ENCODE data around the gene SLC25A41. TPM values are rescaled to one million over a fixed set of nuclear protein-coding genes. Genes with fewer than 3 reads are reported as not detected.

Gene SLC25A41
- polyA plus RNA-seq, 3 donors, result not detected

DNA sequence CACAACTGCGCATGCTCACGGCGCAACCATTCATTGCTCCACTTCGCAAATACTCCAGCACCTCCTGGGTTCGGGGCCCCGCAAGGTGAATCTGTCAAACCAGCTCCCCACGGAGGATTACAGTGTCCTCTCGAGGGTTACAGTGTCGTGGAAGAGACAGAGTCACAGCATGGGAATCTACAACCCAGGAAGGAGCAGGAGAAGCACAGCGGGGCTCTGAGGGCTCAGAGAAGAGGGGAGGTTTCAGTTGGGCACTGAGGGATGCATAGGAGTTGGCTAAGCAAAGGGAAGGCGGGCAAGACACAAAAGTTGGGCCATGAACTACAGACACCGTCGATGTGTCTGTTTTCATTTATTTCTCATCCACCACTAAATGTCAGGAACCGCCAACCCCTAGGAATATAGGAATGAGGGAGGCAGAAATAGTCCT is 39.6 kb downstream of the SLC25A41 start:
- H3K27ac Mint-ChIP-seq, result peak overlapping the region; percentile 96 to 99 (median 97)
- peaks cover 1 to 6% (median 6%) of the 10 kb centered on the region in 3 donors for H3K27me3 Mint-ChIP-seq (ENCODE audit: low read depth in 3 of 3)
- peaks cover 19% of the 10 kb centered on the region for H3K4me1 Mint-ChIP-seq
- Histone ChIP-seq H3K9ac (ENCODE audit: insufficient read depth, low read length, poor library complexity, severe bottlenecking) (peak overlapping the region; percentile 93), H3K79me2 (ENCODE audit: insufficient read depth, low read length) (peaks cover 22% of the 10 kb centered on the region), H3K27me3 (ENCODE audit: control insufficient read depth in 2 of 2, insufficient read depth in 2 of 2, low read length in 2 of 2) (no peaks in the 10 kb centered on the region), H3K36me3 (replicated peaks in 1 of 2; ENCODE audit: control insufficient read depth in 1 of 2, insufficient read depth in 2 of 2, low read length in 2 of 2) (peaks cover 11 to 23% of the 10 kb centered on the region in 2 donors), H3K4me1 (ENCODE audit: control insufficient read depth in 1 of 2, insufficient read depth in 2 of 2, low read length in 2 of 2) (peaks cover 14 to 22% of the 10 kb centered on the region in 2 donors), H2AFZ (ENCODE audit: insufficient read depth, low read depth, low read length, poor library complexity, severe bottlenecking) (peak overlapping the region; percentile 98), H4K20me1 (ENCODE audit: insufficient read depth, low read length) (no peaks in the 10 kb centered on the region), H3K4me3 (replicated peaks in 1 of 3; ENCODE audit: low read depth in 2 of 3, low read length in 3 of 3) (peak overlapping the region; percentile 48 to 86 (median 62)), H3K9me3 (replicated peaks in 1 of 2; ENCODE audit: control insufficient read depth in 1 of 2, insufficient read depth in 1 of 2, low read length in 2 of 2) (no peaks in the 10 kb centered on the region), H3K4me2 (replicated peaks; ENCODE audit: extremely low read depth, low read length, poor library complexity, severe bottlenecking) (peak overlapping the region; percentile 90), H3K27ac (ENCODE audit: low read depth in 1 of 2, low read length in 2 of 2) (peak overlapping the region; percentile 91 to 92)
- DNase-seq, result peak in 2 of 3 donors; percentile 40 to 67
- intact Hi-C loops (cut with micrococcal nuclease), result loop anchor here in 1 of 2 donors (2.0 kb wide), 1 partner anchor 21 kb away; the partner anchor contains the start of gene ALKBH7
- TF ChIP-seq, protein P1, sequence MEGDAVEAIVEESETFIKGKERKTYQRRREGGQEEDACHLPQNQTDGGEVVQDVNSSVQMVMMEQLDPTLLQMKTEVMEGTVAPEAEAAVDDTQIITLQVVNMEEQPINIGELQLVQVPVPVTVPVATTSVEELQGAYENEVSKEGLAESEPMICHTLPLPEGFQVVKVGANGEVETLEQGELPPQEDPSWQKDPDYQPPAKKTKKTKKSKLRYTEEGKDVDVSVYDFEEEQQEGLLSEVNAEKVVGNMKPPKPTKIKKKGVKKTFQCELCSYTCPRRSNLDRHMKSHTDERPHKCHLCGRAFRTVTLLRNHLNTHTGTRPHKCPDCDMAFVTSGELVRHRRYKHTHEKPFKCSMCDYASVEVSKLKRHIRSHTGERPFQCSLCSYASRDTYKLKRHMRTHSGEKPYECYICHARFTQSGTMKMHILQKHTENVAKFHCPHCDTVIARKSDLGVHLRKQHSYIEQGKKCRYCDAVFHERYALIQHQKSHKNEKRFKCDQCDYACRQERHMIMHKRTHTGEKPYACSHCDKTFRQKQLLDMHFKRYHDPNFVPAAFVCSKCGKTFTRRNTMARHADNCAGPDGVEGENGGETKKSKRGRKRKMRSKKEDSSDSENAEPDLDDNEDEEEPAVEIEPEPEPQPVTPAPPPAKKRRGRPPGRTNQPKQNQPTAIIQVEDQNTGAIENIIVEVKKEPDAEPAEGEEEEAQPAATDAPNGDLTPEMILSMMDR (IDR thresholded peaks at IDR 0.05), result no peak
- peak overlapping the region; percentile 89 to 94 for H3K4me3 Mint-ChIP-seq
- H3K9me3 Mint-ChIP-seq, result no peaks in the 10 kb centered on the region
- peaks cover 13 to 28% of the 10 kb centered on the region in 2 donors for H3K36me3 Mint-ChIP-seq
- 0% methylated on average over 9 of the region's 14 CpGs for WGBS (ENCODE audit: insufficient coverage)

DNA sequence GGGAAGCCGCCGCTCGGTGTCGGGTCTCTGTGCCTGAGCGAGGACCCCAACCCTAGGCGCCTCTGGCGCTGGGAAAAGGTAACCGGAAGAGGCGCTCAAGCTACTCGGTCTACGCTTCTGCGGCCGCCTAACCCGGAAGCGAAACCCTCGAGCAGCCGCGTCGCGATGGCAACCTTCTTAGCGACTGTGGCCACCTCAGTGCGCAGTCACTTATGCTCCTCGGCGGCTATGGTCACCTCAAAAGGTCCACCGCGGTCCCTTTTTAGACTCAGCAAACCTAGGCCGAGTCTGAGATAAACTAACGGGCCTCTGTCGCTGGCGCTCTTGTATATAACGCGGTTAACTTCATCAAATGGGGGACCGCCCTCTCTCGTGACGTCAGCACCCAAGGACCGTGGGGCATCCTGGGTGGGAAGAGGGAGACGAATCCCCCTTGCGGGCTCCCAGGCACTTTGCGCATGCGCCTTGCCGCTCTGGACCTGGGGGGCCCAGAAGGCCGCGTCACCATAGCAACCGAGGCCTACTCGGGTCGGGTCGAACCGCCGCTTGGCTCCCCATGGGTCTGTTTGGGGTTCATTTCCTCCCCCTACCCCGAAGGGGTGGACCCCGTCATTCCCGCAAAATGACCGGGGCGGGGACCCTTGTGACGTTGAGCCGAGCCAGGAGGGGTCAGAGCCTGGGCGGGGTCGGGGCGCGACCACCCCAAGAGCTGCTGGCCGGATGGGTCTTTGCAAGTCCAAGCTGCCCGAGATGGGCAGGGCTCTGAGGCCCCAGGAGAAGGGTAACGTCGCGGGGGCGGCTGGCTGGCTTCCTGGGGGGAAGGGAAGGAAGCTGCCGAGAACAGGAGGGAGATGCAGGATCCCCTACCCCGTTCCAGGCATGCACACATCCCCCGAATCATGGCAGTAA is 40.2 kb downstream of the SLC25A41 start, which contains the start of gene GTF2F1:
Gene GTF2F1, minus strand, starts transcription at position 91 of the 909 bp plus-strand sequence. CDS start 169 bp downstream, outside the sequence.
- H3K27me3 ChIP-seq (ENCODE audit: control insufficient read depth in 2 of 2, insufficient read depth in 2 of 2, low read length in 2 of 2), result no peaks in the 10 kb centered on the region
- H3K4me3 ChIP-seq (replicated peaks in 1 of 3; ENCODE audit: low read depth in 2 of 3, low read length in 3 of 3), result peak within 1 kb of the TSS; percentile 48 to 86 (median 62)
- Mint-ChIP-seq H3K9me3 (no peaks in the 10 kb centered on the region), H3K36me3 (peaks cover 19 to 35% of the 10 kb centered on the region in 2 donors), H3K4me1 (peaks cover 19% of the 10 kb centered on the region), H3K27ac (peak within 1 kb of the TSS; percentile 96 to 99 (median 97)), H3K27me3 (ENCODE audit: low read depth in 3 of 3) (peaks cover 0 to 6% (median 4%) of the 10 kb centered on the region in 3 donors), H3K4me3 (peak within 1 kb of the TSS; percentile 89 to 94)
- intact Hi-C loops (cut with micrococcal nuclease), result loop anchor here in 1 of 2 donors (2.0 kb wide), 1 partner anchor 21 kb away; the partner anchor contains the start of gene ALKBH7
- H3K9ac ChIP-seq (ENCODE audit: insufficient read depth, low read length, poor library complexity, severe bottlenecking), result peak within 1 kb of the TSS; percentile 93
- no peaks in the 10 kb centered on the region for H4K20me1 ChIP-seq (ENCODE audit: insufficient read depth, low read length)
- H3K79me2 ChIP-seq (ENCODE audit: insufficient read depth, low read length), result peaks cover 26% of the 10 kb centered on the region
- TF ChIP-seq, protein P1 (IDR thresholded peaks at IDR 0.05), result no peak
- H3K36me3 ChIP-seq (replicated peaks in 1 of 2; ENCODE audit: control insufficient read depth in 1 of 2, insufficient read depth in 2 of 2, low read length in 2 of 2), result peaks cover 18 to 30% of the 10 kb centered on the region in 2 donors
- peak within 1 kb of the TSS; percentile 98 for H2AFZ ChIP-seq (ENCODE audit: insufficient read depth, low read depth, low read length, poor library complexity, severe bottlenecking)
- WGBS (ENCODE audit: insufficient coverage), result under 1% methylated on average over 65 of the region's 69 CpGs
- H3K4me2 ChIP-seq (replicated peaks; ENCODE audit: extremely low read depth, low read length, poor library complexity, severe bottlenecking), result peak within 1 kb of the TSS; percentile 90
- H3K27ac ChIP-seq (ENCODE audit: low read depth in 1 of 2, low read length in 2 of 2), result peak within 1 kb of the TSS; percentile 91 to 92
- DNase-seq, result peak; percentile 86 to 92 (median 90)
- H3K9me3 ChIP-seq (replicated peaks in 1 of 2; ENCODE audit: control insufficient read depth in 1 of 2, insufficient read depth in 1 of 2, low read length in 2 of 2), result no peaks in the 10 kb centered on the region
- peaks cover 14 to 22% of the 10 kb centered on the region in 2 donors for H3K4me1 ChIP-seq (ENCODE audit: control insufficient read depth in 1 of 2, insufficient read depth in 2 of 2, low read length in 2 of 2)

All from CD14-positive monocyte (primary cell).